SK-N-DZ (cell line): ENCODE measurements around the gene KRT32.

Experiments
- small RNA-seq, 2 experiments: library from RNA; depleted of rRNA; stranded (forward); fragments of <200 nt; gene quantifications; one replicate each; pipeline ENCODE3, GENCODE V24; 2014

KRT32 gene

Small RNA genes lying within 50 kb of the gene (small RNA-seq; reads per million reads assigned to genes)
- gene RNU2-32P, result 0.92 to 13.4 reads per million in 2 experiments
